ENCODE data around the gene ZNF580.
A peak's percentile ranks its signal among the peaks of the same experiment; 100 is the strongest.

The ZNF580 gene

DNA sequence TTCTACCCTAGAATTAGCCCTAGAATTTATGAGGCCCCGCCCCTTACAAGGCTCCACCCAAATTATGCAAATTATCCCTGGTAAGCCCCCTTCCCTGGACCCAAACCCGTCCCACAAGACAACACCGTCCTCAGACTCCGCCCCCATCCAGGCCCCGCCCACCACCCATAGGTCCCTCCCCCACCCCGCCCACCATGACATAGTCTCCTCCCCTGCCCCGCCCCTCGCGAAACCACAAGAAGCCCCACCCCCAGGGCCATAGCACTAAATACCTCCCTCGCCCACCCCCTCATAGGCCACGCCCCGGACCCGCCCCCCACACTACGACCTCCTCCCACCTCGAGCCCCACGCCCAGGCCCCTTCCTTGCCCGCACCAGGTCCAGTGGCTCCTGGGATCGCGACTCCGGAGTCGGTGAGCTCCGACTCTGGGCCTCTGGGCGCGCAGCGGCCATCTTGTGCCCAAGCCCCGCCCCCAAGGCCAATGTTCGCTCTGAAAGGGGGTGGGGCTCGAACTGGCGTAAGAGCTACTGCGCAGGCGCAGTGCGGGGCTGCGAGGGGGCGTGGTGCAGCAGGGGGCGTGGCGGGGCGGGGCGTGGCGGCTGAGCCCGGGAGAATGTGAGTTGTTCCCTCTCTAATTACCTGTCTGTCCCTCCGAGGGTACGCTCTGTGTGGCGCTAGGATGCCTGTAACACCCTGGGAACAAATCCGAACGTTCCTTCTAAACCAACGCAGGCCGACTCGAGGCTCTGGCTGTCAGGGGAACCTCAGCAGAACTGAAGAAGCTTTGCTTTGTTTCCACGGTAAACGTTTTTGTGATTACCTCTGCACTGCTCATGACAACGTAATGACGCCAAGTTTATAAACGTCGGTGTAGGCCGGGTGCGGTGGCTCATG lies 16.4 kb upstream of the ZNF580 start, which contains the start of gene ZNF784:
Gene ZNF784, minus strand, starts transcription at position 458 of the 895 bp plus-strand sequence. Its CDS starts 5 bp downstream, at position 453.
- peak; percentile 95 for DNase-seq (ENCODE audit: low spot score)

DNA sequence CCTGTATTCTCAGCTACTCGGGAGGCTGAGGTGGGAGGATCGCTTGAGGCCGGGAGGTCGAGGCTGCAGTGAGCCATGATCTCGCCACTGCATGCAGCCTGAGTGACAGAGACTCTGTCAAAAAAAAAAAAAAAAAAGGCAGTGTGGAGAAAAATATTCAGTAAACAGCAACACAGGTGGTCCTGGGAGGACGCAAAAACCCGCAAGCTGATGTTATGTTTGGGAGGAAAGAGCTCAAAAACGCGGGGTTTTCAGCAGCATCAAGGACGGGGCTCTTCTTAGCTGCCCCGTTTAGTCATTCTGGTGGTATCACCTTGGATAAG lies 15.8 kb upstream of the ZNF580 start:
- DNase-seq (ENCODE audit: low spot score): no peak

GRCh38 chr19:55626350-55626749 lies 14.5 kb upstream of the ZNF580 start:
- DNase-seq (ENCODE audit: low spot score): no peak

DNA sequence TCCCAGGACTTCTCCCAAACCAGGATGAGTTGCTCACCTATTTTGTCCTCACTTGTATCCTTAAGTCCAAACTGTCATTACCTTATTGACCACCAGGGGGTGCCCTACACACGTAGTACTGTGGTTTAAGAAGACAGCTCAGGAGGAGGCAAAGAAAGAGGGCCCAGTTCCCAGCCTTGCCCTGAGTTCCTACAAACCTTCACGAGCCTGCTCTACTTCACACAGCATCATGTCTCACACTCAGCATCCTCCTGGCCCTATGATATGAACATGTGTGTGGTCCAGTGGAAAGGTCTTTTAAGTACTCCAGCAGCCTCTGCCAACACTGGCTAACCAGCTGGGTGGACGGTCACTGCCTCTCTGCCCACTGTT lies 8.4 kb upstream of the ZNF580 start:
- peak; percentile 60 for DNase-seq (ENCODE audit: low spot score)

GRCh38 chr19:55633861-55634260 lies 6.9 kb upstream of the ZNF580 start:
- DNase-seq (ENCODE audit: low spot score): no peak

- no peak for DNase-seq (ENCODE audit: low spot score)
Measured at GRCh38 chr19:55635334-55635717, 5.5 kb upstream of the ZNF580 start.

DNA sequence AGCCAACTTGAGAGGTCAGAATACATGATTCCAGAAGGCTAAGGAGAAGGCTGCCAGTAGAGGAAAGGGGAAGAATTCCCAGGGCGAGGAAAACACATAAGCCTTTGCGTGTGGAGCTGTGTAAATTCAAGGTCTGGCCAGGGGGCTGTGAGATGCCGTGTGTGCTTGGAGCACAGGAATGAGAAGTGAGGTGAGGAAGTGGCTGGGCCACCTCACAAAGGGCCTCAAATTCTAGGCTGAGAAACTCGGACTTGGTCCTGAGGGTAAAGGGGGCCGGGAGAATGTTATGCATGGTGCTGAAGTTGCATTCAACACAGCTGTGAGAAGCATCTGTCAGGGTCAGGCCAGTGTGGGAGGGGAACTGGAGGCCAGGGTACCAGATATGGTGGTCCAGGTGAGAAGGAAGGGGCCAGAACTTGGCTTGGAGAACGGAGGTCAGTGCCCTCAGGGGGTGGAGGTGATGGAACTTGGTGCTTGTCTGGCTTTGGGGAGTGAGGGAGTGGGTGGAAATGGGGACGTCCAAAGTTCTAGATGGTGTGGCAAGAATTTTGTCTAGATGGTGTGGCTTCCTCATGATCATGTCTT lies 4.9 kb upstream of the ZNF580 start:
- no peak for DNase-seq (ENCODE audit: low spot score)

- DNase-seq (ENCODE audit: low spot score): no peak
Measured at GRCh38 chr19:55636723-55637122, 4.1 kb upstream of the ZNF580 start.

- DNase-seq (ENCODE audit: low spot score): no peak
Measured at GRCh38 chr19:55637534-55637933, 3.3 kb upstream of the ZNF580 start.

DNA sequence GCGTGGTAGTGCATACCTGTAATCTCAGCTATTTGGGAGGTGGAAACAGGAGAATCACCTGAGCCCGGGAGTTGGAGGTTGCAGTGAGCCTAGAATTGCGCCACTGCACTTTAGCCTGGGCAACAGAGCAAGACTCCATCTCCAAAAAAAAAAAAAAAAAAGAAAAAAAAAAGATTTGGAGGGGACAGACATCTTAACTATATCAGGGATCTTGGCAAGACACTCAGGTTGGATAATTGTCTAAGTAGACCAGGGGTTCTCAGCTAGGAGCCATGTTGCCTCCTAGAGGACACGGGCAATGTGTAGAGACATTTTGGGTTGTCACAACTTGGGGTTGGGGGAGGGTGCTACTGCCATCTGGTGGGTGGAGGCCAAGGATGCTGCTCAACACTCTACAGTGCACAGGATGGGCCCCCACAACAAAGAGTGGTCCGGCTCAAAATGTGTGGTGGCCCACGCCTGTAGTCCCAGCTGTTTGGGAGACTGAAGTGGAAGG lies 1.9 kb upstream of the ZNF580 start:
- DNase-seq (ENCODE audit: low spot score): peak; percentile 53

GRCh38 chr19:55640043-55640576 lies 692 bp upstream of the ZNF580 start:
- DNase-seq (ENCODE audit: low spot score): peak; percentile 83

DNA sequence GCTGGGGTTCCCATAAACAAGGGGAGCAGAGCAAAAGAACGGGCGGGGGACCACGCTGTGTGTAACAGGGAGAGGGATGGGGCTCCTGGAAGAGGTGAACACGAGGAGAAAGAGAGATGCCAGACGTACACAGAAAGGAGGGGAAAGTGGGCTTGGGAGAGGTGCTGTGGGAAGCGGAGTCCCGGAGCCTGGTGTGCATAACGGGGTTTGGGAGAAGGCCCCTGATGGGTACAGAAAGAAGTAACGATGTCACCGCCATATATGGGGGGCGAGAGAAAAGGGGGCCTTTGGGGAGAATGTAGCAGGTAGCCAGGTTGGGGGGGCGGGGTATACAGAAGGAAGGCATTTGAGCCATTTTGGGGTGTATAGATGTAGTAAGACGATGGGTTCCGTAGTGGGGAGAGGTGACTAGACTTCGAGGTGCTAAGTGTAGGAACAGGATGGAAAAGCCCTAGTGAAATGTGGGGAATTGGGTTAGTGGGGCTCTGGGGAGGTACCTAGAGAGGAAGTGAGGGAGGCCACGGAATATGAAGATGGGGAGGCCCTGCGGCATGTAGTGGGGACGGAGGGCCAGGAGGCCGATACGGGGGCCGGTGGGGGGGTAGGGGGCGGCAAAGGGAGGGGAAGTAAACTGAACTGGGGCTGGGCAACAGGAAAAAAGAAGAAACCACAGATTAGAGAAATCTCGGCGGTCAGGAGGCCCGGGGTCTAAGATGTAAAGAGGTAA lies 787 bp downstream of the ZNF580 start:
- peak; percentile 38 for DNase-seq (ENCODE audit: low spot score)

- DNase-seq (ENCODE audit: low spot score): peak; percentile 38
Measured at GRCh38 chr19:55642153-55643002, 1.6 kb downstream of the ZNF580 start.

DNA sequence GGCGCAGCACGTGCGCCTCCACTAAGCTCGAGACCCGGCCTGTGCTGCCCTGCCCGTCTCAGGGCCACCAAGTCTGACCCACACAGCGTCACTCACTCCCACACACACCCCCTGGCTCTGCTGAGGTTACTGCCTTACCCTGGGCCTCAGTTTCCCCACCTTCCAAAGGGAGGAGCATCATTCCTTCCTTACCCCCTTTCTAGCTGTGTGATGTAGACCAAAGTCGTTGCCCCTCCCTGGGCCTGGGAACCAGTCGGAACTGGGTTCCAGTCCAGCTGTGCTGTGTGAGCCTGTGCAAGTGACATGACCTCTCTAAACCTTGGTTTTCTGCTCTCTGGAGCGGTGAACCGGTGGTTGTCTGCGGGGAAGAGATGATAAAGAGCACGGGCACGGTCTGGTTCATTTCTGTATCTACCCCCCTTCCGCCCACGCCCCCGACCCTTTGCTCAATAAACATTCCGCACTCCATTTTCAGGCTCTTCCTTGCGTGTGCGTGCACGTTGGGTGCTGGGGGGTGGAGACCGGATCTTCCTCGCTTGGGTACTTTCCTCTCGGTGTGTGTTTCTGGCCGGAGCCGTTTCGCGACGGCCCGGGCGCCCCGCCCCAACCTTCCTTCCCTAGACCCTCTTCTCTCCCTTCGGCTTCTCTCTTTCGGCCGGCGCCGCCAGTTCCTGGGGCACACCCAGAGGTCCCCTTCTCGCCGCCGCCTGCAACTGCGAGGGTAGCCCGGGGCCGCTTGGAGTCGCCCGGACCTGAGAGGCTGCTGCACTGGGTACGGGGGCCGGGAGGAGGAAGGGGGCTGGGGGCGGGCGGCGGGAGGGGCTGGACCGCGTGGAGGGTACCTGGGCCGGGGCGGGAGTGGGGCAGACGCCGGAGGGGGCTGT lies 2.4 kb downstream of the ZNF580 start, which contains the start of gene ZNF581:
Gene ZNF581, plus strand, starts transcription at position 647 of the 884 bp plus-strand sequence. CDS start 923 bp downstream, outside the sequence.
- DNase-seq (ENCODE audit: low spot score): peak; percentile 80

DNA sequence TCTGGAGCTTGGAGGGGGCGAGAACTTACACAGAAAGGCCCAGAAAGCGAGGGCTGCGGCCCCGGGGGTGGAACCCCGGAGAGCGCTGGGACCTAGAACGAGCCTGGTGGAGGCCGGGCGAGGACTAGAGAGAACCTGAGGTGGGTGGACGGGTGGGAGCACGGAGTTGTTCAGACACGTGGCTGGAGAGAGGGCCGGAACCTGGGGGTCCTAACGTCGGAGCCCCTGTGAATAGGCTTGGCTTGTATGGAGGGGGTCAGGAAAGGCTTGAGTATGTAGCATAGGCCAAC lies 3.0 kb downstream of the ZNF580 start:
- DNase-seq (ENCODE audit: low spot score): no peak

DNA sequence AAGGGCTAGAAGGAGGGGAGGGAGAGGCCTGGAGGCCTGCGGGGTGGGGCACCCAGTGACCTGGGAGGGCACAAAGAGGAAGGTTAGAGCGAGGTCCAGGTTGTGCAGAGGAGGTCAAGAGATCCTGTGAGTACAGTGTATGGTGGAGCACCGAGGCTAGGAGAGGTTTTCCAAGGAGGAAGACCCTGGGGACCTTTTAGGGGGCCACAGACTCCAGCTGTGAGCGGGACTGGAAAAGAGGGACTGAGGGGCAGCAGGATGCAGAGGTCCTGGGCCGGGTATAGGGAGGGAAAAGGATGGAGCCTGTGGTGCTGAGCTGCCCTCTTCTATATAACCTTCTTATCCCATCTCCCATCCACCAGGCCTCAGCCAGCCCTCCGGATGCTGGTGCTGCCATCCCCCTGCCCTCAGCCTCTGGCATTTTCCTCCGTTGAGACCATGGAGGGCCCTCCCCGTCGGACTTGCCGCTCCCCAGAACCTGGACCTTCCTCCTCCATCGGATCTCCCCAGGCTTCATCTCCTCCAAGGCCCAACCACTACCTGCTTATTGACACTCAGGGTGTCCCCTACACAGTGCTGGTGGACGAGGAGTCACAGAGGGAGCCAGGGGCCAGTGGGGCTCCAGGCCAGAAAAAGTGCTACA lies 3.5 kb downstream of the ZNF580 start:
- no peak for DNase-seq (ENCODE audit: low spot score)

DNA sequence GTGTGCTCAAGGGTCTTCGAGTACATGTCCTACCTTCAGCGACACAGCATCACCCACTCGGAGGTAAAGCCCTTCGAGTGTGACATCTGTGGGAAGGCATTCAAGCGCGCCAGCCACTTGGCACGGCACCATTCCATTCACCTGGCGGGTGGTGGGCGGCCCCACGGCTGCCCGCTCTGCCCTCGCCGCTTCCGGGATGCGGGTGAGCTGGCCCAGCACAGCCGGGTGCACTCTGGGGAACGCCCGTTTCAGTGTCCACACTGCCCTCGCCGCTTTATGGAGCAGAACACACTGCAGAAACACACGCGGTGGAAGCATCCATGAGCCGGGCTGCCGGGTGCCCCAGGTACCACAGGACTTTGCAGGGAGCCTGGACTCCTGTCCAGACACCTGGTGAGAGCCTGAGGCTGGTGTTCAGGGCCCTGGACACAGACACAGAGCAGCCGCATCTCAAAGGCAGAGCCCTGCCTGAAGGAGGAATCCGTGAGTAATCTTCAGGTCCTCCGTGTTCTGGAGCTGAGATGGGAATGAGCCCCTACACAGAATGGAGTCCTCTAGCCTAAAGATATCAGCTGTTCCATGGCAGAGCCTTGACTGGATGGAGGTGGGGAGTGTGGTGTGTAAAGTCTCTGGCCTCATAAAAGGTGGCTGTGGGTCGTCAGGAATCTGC lies 4.2 kb downstream of the ZNF580 start:
- peak; percentile 49 for DNase-seq (ENCODE audit: low spot score)

- DNase-seq (ENCODE audit: low spot score): no peak
Measured at GRCh38 chr19:55645512-55645881, 4.7 kb downstream of the ZNF580 start.

- peak; percentile 73 for DNase-seq (ENCODE audit: low spot score)
Measured at GRCh38 chr19:55646889-55647731, 6.3 kb downstream of the ZNF580 start.
